ENCODE measurements around the gene CLEC18A. TPM values are rescaled to one million over a fixed set of nuclear protein-coding genes. Genes with fewer than 3 reads are reported as not detected.
A peak's percentile ranks its signal among the peaks of the same experiment; 100 is the strongest.

CLEC18A gene
- total RNA-seq, 1 donor from 2014 or later = 2.0 TPM

DNA sequence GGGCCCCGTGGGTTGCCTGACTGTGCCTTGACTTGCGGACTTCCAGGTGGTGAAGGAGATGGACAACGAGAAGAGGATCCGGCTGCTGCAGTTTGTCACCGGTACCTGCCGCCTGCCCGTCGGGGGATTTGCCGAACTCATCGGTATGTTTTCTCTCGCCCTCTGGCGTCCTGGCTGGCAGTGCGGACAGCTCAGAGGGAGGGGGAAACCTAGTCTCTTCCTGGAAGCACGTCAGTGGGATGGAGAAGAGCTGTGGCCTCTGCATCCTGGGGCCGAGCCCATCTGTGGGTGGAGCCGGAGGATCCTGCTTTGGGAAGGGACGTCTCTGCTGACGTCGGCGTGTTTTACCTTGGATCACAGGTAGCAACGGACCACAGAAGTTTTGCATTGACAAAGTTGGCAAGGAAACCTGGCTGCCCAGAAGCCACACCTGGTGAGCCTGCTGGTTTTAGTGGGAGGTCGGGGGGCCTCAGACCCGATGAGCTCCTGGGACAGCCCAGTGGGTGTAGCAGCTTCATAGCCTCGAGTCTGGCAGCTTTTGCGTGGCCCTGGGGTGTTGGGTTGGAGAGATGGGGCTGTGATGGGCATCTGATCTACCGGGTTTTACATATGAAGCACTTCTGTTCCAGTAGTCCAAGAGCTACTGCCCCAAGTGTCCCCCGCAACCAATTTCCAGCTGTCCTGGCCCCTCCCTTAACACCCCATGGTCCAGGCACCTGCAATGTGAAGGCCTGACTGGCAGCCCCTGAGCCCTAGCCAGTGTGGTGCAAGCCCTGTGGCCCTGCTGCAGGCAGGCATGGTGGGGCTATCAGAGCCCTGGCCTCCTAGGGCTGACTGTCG, 11.9 kb upstream of the CLEC18A start:
- Histone ChIP-seq H3K4me3 (no peak overlapping the region), H3K36me3 (peaks cover 67% of the 10 kb centered on the region), H3K9me3 (no peaks in the 10 kb centered on the region), H3K4me1 (peaks cover 8% of the 10 kb centered on the region), H3K27me3 (no peaks in the 10 kb centered on the region), H3K27ac (no peak overlapping the region)
- TF ChIP-seq, protein P1, sequence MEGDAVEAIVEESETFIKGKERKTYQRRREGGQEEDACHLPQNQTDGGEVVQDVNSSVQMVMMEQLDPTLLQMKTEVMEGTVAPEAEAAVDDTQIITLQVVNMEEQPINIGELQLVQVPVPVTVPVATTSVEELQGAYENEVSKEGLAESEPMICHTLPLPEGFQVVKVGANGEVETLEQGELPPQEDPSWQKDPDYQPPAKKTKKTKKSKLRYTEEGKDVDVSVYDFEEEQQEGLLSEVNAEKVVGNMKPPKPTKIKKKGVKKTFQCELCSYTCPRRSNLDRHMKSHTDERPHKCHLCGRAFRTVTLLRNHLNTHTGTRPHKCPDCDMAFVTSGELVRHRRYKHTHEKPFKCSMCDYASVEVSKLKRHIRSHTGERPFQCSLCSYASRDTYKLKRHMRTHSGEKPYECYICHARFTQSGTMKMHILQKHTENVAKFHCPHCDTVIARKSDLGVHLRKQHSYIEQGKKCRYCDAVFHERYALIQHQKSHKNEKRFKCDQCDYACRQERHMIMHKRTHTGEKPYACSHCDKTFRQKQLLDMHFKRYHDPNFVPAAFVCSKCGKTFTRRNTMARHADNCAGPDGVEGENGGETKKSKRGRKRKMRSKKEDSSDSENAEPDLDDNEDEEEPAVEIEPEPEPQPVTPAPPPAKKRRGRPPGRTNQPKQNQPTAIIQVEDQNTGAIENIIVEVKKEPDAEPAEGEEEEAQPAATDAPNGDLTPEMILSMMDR (IDR thresholded peaks at IDR 0.05) = no peak
- DNase-seq (no peak), ATAC-seq (no peak)
- intact Hi-C loops (cut with DNase I) = loop anchor here (10.0 kb wide), 1 partner anchor 144 kb away; no protein-coding TSS in a partner anchor

DNA sequence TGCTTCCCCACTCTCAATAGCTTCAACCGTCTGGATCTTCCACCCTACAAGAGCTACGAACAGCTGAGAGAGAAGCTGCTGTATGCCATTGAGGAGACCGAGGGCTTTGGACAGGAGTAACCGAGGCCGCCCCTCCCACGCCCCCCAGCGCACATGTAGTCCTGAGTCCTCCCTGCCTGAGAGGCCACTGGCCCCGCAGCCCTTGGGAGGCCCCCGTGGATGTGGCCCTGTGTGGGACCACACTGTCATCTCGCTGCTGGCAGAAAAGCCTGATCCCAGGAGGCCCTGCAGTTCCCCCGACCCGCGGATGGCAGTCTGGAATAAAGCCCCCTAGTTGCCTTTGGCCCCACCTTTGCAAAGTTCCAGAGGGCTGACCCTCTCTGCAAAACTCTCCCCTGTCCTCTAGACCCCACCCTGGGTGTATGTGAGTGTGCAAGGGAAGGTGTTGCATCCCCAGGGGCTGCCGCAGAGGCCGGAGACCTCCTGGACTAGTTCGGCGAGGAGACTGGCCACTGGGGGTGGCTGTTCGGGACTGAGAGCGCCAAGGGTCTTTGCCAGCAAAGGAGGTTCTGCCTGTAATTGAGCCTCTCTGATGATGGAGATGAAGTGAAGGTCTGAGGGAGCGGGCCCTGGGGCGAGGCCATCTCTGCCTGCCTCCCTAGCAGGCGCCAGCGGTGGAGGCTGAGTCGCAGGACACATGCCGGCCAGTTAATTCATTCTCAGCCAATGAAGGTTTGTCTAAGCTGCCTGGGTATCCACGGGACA, 11.1 kb upstream of the CLEC18A start:
- Histone ChIP-seq H3K4me3 (no peak overlapping the region), H3K27ac (no peak overlapping the region), H3K27me3 (no peaks in the 10 kb centered on the region), H3K9me3 (no peaks in the 10 kb centered on the region), H3K4me1 (peaks cover 8% of the 10 kb centered on the region), H3K36me3 (peaks cover 59% of the 10 kb centered on the region)
- intact Hi-C loops (cut with DNase I) = loop anchor here (10.0 kb wide), 1 partner anchor 145 kb away; no protein-coding TSS in a partner anchor
- ATAC-seq (no peak), DNase-seq (no peak)
- TF ChIP-seq, protein P1 (IDR thresholded peaks at IDR 0.05) = no peak

DNA sequence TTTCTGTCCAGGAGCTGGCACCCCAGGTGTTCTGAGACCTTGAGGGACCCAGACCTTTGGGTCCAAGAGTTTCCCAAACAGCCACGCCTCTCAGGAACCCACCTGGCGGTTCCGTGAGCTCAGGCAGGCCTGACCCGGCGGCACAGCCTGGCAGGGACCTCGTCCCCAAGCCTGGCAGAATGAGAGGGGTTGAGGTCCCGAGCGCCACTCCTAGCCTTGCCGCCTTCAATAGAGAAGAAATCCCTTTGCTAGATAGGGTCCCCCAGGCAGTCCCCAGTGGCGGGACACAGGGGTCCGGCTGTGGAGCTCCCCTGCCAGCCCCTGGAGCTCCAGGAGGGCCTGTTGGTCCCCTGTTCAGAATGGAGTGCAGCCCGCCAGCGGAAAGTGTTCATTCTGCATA, 10.5 kb upstream of the CLEC18A start:
- peak overlapping the region; percentile 37 for H3K27ac ChIP-seq
- H3K4me3 ChIP-seq = no peak overlapping the region
- H3K4me1 ChIP-seq = peaks cover 8% of the 10 kb centered on the region
- intact Hi-C loops (cut with DNase I) = no loop called here
- H3K36me3 ChIP-seq = peaks cover 52% of the 10 kb centered on the region
- no peaks in the 10 kb centered on the region for H3K27me3 ChIP-seq
- TF ChIP-seq, protein P1 (IDR thresholded peaks at IDR 0.05) = no peak
- H3K9me3 ChIP-seq = no peaks in the 10 kb centered on the region
- DNase-seq (no peak), ATAC-seq (no peak)

DNA sequence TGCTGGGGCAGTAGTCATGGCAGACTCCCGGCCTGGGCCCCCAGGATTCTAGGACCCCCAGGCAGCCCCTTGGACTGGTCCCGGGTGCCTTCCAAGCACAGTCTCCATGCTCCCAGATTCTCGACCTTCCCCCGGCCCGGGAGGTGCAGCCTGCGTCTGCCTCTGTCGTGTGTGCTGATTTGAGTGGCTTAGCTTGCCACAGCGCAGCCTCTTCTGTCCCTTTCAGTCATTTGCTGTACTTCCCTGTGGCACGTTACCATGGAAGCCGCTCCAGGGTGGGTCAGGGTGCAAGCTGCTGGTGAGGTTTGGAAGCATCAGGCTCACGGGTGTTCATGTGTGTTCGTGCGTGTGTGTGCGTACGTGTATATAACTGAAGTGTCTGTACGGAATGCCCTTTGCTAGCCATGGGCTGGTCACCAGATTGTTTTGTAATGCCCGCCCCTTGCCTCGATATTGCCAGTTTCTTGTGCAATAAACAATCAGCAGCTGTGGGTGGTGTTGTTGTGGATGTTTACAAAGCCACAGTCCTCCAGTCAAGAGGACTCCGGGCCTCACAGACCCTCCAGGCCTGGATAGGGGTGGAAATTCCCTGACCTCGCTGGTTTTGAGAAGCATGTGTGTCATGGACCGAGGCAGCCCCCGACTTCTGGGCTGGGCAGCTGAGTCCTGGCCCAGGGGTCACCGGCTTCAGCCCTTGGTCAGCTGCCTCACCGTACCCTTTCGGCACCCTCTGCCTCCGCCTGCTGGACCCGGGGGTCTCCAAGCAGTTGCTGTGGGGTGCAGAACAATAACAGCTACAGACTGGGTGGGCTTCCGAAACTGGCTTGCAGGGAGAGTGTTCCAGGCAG, 9.7 kb upstream of the CLEC18A start:
- Histone ChIP-seq H3K4me1 (peaks cover 8% of the 10 kb centered on the region), H3K36me3 (peaks cover 44% of the 10 kb centered on the region), H3K27ac (peak overlapping the region; percentile 37), H3K4me3 (no peak overlapping the region), H3K9me3 (no peaks in the 10 kb centered on the region), H3K27me3 (no peaks in the 10 kb centered on the region)
- intact Hi-C loops (cut with DNase I) = no loop called here
- DNase-seq (peak; percentile 64), ATAC-seq (peak; percentile 52)
- TF ChIP-seq, protein P1 (IDR thresholded peaks at IDR 0.05) = no peak

DNA sequence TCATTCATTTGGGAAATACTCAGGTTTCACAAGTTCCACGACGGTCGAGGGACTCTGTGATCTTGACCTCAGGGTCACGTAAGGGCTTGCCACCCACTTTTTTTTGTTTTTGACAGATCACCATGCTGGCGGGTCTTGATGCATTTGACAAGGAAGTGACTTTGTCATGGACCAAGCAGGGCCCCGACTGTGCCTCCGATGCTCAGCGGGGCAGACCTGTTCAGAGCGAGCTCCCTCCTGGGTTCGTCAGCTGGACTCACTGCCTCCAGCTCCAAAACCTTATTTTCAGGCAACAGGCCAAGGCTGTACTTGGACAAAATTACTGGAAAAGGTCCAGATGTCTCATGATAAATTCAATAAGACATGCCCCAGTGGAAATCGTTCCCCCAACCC, 9.0 kb upstream of the CLEC18A start:
- H3K27me3 ChIP-seq = no peaks in the 10 kb centered on the region
- TF ChIP-seq, protein P1 (IDR thresholded peaks at IDR 0.05) = no peak
- peaks cover 38% of the 10 kb centered on the region for H3K36me3 ChIP-seq
- ATAC-seq (no peak), DNase-seq (no peak)
- no peaks in the 10 kb centered on the region for H3K9me3 ChIP-seq
- peak overlapping the region; percentile 37 for H3K27ac ChIP-seq
- peaks cover 8% of the 10 kb centered on the region for H3K4me1 ChIP-seq
- intact Hi-C loops (cut with DNase I) = no loop called here
- H3K4me3 ChIP-seq = no peak overlapping the region
